Measurements from ENCODE around the gene PTPRU.
"Not testable (repeated sequence)": the region's sequence is repeated elsewhere in the genome, so short reads cannot be mapped to it uniquely, and the experiment has no call there.

PTPRU gene

GRCh38 chr1:29298246-29298645, 61.9 kb downstream of the PTPRU start:
- no peak for DNase-seq

- no peak for DNase-seq
Measured at GRCh38 chr1:29299446-29299845, 63.1 kb downstream of the PTPRU start.

GRCh38 chr1:29301732-29302131, 65.4 kb downstream of the PTPRU start:
- DNase-seq = not testable (repeated sequence)

GRCh38 chr1:29303201-29304024, 67.1 kb downstream of the PTPRU start:
- DNase-seq = no peak

- no peak for DNase-seq
Measured at GRCh38 chr1:29304025-29304684, 67.8 kb downstream of the PTPRU start.

- no peak for DNase-seq
Measured at GRCh38 chr1:29305943-29306342, 69.6 kb downstream of the PTPRU start.

GRCh38 chr1:29306471-29307140, 70.3 kb downstream of the PTPRU start:
- DNase-seq = no peak

GRCh38 chr1:29309075-29309474, 72.8 kb downstream of the PTPRU start:
- DNase-seq = no peak

GRCh38 chr1:29309621-29310020, 73.3 kb downstream of the PTPRU start:
- DNase-seq = no peak

GRCh38 chr1:29310616-29311180, 74.4 kb downstream of the PTPRU start:
- no peak for DNase-seq

- no peak for DNase-seq
Measured at GRCh38 chr1:29311352-29312030, 75.2 kb downstream of the PTPRU start.

GRCh38 chr1:29312469-29313461, 76.4 kb downstream of the PTPRU start:
- DNase-seq = no peak

- not testable (repeated sequence) for DNase-seq
Measured at GRCh38 chr1:29314685-29315084, 78.4 kb downstream of the PTPRU start.

- DNase-seq = no peak
Measured at GRCh38 chr1:29315262-29315661, 78.9 kb downstream of the PTPRU start.

- DNase-seq = no peak
Measured at GRCh38 chr1:29315876-29316275, 79.6 kb downstream of the PTPRU start.

GRCh38 chr1:29317063-29317915, 81.0 kb downstream of the PTPRU start:
- no peak for DNase-seq

- no peak for DNase-seq
Measured at GRCh38 chr1:29317916-29318530, 81.7 kb downstream of the PTPRU start.

GRCh38 chr1:29318724-29319123, 82.4 kb downstream of the PTPRU start:
- no peak for DNase-seq

- DNase-seq = no peak
Measured at GRCh38 chr1:29319300-29320110, 83.2 kb downstream of the PTPRU start.

Data from activated CD4-positive, alpha-beta T cell treated with anti-CD3 and anti-CD28 coated beads for 4 hours (primary cell).